SK-N-MC (cell line): ENCODE results near the gene TCF12.

Experiments
- EZH2 ChIP-seq: fragments of 200-600 bp; sonication (generic); IDR thresholded peaks from one replicate; pipeline ENCODE4 v1.6.1; 2017; ENCODE audit warnings: antibody characterized with exemption
- POLR2AphosphoS5 ChIP-seq: IDR thresholded peaks from 2 replicates; pipeline ENCODE4 v1.6.1; 2012; ENCODE audit warnings: mild to moderate bottlenecking, low read depth, low read length, borderline replicate concordance

GRCh38 chr15:57158589-57158988 is 240.1 kb downstream of the TCF12 start:
- TF ChIP-seq POLR2AphosphoS5 (no peak), EZH2 (no peak)
